ENCODE results near the gene SLC22A12. TPM values are rescaled to one million over a fixed set of nuclear protein-coding genes. Genes with fewer than 3 reads are reported as not detected.
A peak's percentile ranks its signal among the peaks of the same experiment; 100 is the strongest.

The SLC22A12 gene
- total and polyA plus RNA-seq, 2 of the 8 experiments (the other 6 are each of a cell fraction or from before 2014, with no cell fraction given), result not detected

GRCh38 chr11:64564947-64565889 lies 25.8 kb upstream of the SLC22A12 start (continued):
- TF ChIP-seq JUND (IDR thresholded peaks at IDR 0.05; ENCODE audit: low read length), result 0 out of 2 replicates have a peak, but pooled peaks have one; percentile 24
- TF ChIP-seq MAX (IDR thresholded peaks at IDR 0.05), result peak; percentile 40

Data from H1 (cell line).